GM23338 (cell line): ENCODE results near the gene NAA30. TPM values are rescaled to one million over a fixed set of nuclear protein-coding genes. Genes with fewer than 3 reads are reported as not detected.

ENCODE experiments used
- ATAC-seq: fragments of 200-7000 bp; cut with Tn5 transposase; 3 replicates; pipeline ENCODE4 v1.9.1; 2020
- DNase-seq: peaks from one replicate; pipeline ENCODE4 v3.0.0-alpha.2; 2015; ENCODE audit warnings: low spot score
- H2AFZ ChIP-seq: fragments of 200-600 bp; sonication (generic); 2 replicates; pipeline ENCODE4 v1.8.0; 2016; ENCODE audit warnings: antibody characterized with exemption, mild to moderate bottlenecking, moderate library complexity
- H3F3A ChIP-seq: fragments of 200-600 bp; sonication (generic); replicated peaks from 2 replicates; pipeline ENCODE4 v1.8.0; 2017; ENCODE audit warnings: antibody characterized with exemption, mixed run types, low read depth
- H3K27ac ChIP-seq: fragments of 200-600 bp; sonication (generic); 2 replicates; pipeline ENCODE4 v1.6.1; 2016; ENCODE audit warnings: low read depth
- H3K27me3 ChIP-seq: fragments of 200-600 bp; sonication (generic); 2 replicates; pipeline ENCODE4 v1.8.0; 2016; ENCODE audit warnings: mild to moderate bottlenecking, mixed run types, moderate library complexity; ENCODE audit not compliant: insufficient read depth
- H3K36me3 ChIP-seq: fragments of 200-600 bp; sonication (generic); 2 replicates; pipeline ENCODE4 v1.8.0; 2016; ENCODE audit warnings: mild to moderate bottlenecking; ENCODE audit not compliant: insufficient read depth
- H3K4me1 ChIP-seq: fragments of 200-600 bp; sonication (generic); 2 replicates; pipeline ENCODE4 v1.8.0; 2016; ENCODE audit warnings: mild to moderate bottlenecking, moderate library complexity; ENCODE audit not compliant: insufficient read depth
- H3K4me2 ChIP-seq: fragments of 200-600 bp; sonication (generic); 2 replicates; pipeline ENCODE4 v1.7.1; 2017; ENCODE audit warnings: mixed run types
- H3K4me3 ChIP-seq: fragments of 200-600 bp; sonication (generic); 2 replicates; pipeline ENCODE4 v1.6.1; 2016; ENCODE audit warnings: mixed run types
- H3K79me2 ChIP-seq: fragments of 200-600 bp; sonication (generic); replicated peaks from 2 replicates; pipeline ENCODE4 v1.8.0; 2017; ENCODE audit warnings: mild to moderate bottlenecking; ENCODE audit not compliant: insufficient read depth
- H3K9me2 ChIP-seq: fragments of 200-600 bp; sonication (generic); 2 replicates; pipeline ENCODE4 v1.8.0; 2017; ENCODE audit not compliant: insufficient read depth
- H4K20me1 ChIP-seq: fragments of 200-600 bp; sonication (generic); replicated peaks from 2 replicates; pipeline ENCODE4 v1.8.0; 2017; ENCODE audit warnings: mild to moderate bottlenecking; ENCODE audit not compliant: insufficient read depth
- H3K27ac Mint-ChIP-seq: 2 replicates; pipeline ENCODE4 v1.8.0; 2020; ENCODE audit warnings: inconsistent platforms, mild to moderate bottlenecking, moderate library complexity, mixed read lengths
- H3K27me3 Mint-ChIP-seq: 3 replicates; pipeline ENCODE4 v1.8.0; 2022; ENCODE audit warnings: low read depth, mild to moderate bottlenecking, moderate library complexity, mixed read lengths, inconsistent platforms; ENCODE audit not compliant: insufficient read depth, poor library complexity
- H3K36me3 Mint-ChIP-seq: 3 replicates; pipeline ENCODE4 v1.8.0; 2021; ENCODE audit warnings: low read depth, mild to moderate bottlenecking, inconsistent platforms, moderate library complexity, mixed read lengths
- H3K4me1 Mint-ChIP-seq: 3 replicates; pipeline ENCODE4 v1.8.0; 2020; ENCODE audit warnings: mild to moderate bottlenecking, inconsistent platforms, mixed read lengths
- H3K4me3 Mint-ChIP-seq: 3 replicates; pipeline ENCODE4 v1.8.0; 2021; ENCODE audit warnings: moderate library complexity, mild to moderate bottlenecking, inconsistent platforms, mixed read lengths
- H3K9me3 Mint-ChIP-seq: 3 replicates; pipeline ENCODE4 v1.8.0; 2020; ENCODE audit warnings: moderate library complexity, mild to moderate bottlenecking, inconsistent platforms, mixed read lengths
- EZH2 ChIP-seq: fragments of 200-600 bp; sonication (generic); IDR thresholded peaks from one replicate; pipeline ENCODE4 v1.8.0; 2017; ENCODE audit warnings: antibody characterized with exemption, mild to moderate bottlenecking, low read depth; ENCODE audit not compliant: unreplicated experiment
- EZH2phosphoT487 ChIP-seq: fragments of 200-600 bp; sonication (generic); IDR thresholded peaks from one replicate; pipeline ENCODE4 v1.8.1; 2018; ENCODE audit warnings: antibody characterized with exemption; ENCODE audit not compliant: unreplicated experiment
- JUNB ChIP-seq: IDR thresholded peaks from one replicate; pipeline ENCODE4 v1.6.1; 2016; ENCODE audit warnings: antibody characterized with exemption; ENCODE audit not compliant: unreplicated experiment
- REST ChIP-seq: IDR thresholded peaks from one replicate; pipeline ENCODE4 v1.6.1; 2018; ENCODE audit warnings: antibody characterized with exemption; ENCODE audit not compliant: unreplicated experiment
- ZNF114 ChIP-seq: fragments of 250-450 bp; sonication (Bioruptor Pico); IDR thresholded peaks from 2 replicates; pipeline ENCODE4 v1.5.0; 2020; ENCODE audit warnings: mild to moderate bottlenecking, moderate library complexity
- ZNF331 ChIP-seq: fragments of 250-450 bp; sonication (Bioruptor Pico); IDR thresholded peaks from 2 replicates; pipeline ENCODE4 v1.5.0; 2020; ENCODE audit warnings: low read depth, mild to moderate bottlenecking, moderate library complexity
- polyA plus RNA-seq: library from polyadenylated mRNA; unstranded; fragments of >200 nt; fragmentation: Nextera tagmentation; extraction: Ambion mirVana; gene quantifications from 2 replicates; pipeline ENCODE4 v1.2.1, GENCODE V29; 2016
- total RNA-seq: library from RNA; depleted of rRNA; stranded (reverse); fragments of >200 nt; shearing (Covaris generic); gene quantifications from 2 replicates; pipeline ENCODE4 v1.2.3, GENCODE V29; 2014
- TF ChIP-seq, protein P1 (sequence below): fragments of 250-450 bp; sonication (Bioruptor Pico); IDR thresholded peaks from 2 replicates; pipeline ENCODE4 v1.5.0; 2020; ENCODE audit warnings: mild to moderate bottlenecking, moderate library complexity
- TF ChIP-seq, protein P2 (sequence below): IDR thresholded peaks from 2 replicates; pipeline ENCODE4 v1.6.1; 2016; ENCODE audit warnings: antibody characterized with exemption

The NAA30 gene
- total and polyA plus RNA-seq, 2 experiments from 2014 or later = 7.5 to 27.1 TPM

- no peaks in the 10 kb centered on the region; the same call in 2 of the 3 replicates for H3K9me3 Mint-ChIP-seq
- ATAC-seq (no peak), DNase-seq (no peak)
- H3F3A ChIP-seq = no peaks in the 10 kb centered on the region
- peak overlapping the region; percentile 91 for H3K4me3 ChIP-seq
- H3K27ac ChIP-seq = no peak overlapping the region
- no peaks in the 10 kb centered on the region for H3K9me2 ChIP-seq
- H3K36me3 Mint-ChIP-seq = peaks cover 14% of the 10 kb centered on the region; the same call in 2 of the 3 replicates
- no peaks in the 10 kb centered on the region for H3K36me3 ChIP-seq
- H3K4me1 Mint-ChIP-seq = peaks cover 27% of the 10 kb centered on the region
- no peak overlapping the region for H3K27ac Mint-ChIP-seq
- peaks cover 18% of the 10 kb centered on the region for H3K4me1 ChIP-seq
- no peaks in the 10 kb centered on the region for H3K27me3 ChIP-seq
- no peaks in the 10 kb centered on the region for H3K27me3 Mint-ChIP-seq
- peak overlapping the region; percentile 93 for H3K4me3 Mint-ChIP-seq
- H3K79me2 ChIP-seq = peaks cover 54% of the 10 kb centered on the region
- H4K20me1 ChIP-seq = peaks cover 17% of the 10 kb centered on the region; the same call in 1 of the 2 replicates
- no peak overlapping the region; the same call in 1 of the 2 replicates for H2AFZ ChIP-seq
- H3K4me2 ChIP-seq = peak overlapping the region; percentile 93
- no peak for TF ChIP-seq ZNF114
- no peak for TF ChIP-seq JUNB
- TF ChIP-seq REST = no peak
- TF ChIP-seq ZNF331 (CRISPR knock-in tag) = no peak
- TF ChIP-seq, protein P1, sequence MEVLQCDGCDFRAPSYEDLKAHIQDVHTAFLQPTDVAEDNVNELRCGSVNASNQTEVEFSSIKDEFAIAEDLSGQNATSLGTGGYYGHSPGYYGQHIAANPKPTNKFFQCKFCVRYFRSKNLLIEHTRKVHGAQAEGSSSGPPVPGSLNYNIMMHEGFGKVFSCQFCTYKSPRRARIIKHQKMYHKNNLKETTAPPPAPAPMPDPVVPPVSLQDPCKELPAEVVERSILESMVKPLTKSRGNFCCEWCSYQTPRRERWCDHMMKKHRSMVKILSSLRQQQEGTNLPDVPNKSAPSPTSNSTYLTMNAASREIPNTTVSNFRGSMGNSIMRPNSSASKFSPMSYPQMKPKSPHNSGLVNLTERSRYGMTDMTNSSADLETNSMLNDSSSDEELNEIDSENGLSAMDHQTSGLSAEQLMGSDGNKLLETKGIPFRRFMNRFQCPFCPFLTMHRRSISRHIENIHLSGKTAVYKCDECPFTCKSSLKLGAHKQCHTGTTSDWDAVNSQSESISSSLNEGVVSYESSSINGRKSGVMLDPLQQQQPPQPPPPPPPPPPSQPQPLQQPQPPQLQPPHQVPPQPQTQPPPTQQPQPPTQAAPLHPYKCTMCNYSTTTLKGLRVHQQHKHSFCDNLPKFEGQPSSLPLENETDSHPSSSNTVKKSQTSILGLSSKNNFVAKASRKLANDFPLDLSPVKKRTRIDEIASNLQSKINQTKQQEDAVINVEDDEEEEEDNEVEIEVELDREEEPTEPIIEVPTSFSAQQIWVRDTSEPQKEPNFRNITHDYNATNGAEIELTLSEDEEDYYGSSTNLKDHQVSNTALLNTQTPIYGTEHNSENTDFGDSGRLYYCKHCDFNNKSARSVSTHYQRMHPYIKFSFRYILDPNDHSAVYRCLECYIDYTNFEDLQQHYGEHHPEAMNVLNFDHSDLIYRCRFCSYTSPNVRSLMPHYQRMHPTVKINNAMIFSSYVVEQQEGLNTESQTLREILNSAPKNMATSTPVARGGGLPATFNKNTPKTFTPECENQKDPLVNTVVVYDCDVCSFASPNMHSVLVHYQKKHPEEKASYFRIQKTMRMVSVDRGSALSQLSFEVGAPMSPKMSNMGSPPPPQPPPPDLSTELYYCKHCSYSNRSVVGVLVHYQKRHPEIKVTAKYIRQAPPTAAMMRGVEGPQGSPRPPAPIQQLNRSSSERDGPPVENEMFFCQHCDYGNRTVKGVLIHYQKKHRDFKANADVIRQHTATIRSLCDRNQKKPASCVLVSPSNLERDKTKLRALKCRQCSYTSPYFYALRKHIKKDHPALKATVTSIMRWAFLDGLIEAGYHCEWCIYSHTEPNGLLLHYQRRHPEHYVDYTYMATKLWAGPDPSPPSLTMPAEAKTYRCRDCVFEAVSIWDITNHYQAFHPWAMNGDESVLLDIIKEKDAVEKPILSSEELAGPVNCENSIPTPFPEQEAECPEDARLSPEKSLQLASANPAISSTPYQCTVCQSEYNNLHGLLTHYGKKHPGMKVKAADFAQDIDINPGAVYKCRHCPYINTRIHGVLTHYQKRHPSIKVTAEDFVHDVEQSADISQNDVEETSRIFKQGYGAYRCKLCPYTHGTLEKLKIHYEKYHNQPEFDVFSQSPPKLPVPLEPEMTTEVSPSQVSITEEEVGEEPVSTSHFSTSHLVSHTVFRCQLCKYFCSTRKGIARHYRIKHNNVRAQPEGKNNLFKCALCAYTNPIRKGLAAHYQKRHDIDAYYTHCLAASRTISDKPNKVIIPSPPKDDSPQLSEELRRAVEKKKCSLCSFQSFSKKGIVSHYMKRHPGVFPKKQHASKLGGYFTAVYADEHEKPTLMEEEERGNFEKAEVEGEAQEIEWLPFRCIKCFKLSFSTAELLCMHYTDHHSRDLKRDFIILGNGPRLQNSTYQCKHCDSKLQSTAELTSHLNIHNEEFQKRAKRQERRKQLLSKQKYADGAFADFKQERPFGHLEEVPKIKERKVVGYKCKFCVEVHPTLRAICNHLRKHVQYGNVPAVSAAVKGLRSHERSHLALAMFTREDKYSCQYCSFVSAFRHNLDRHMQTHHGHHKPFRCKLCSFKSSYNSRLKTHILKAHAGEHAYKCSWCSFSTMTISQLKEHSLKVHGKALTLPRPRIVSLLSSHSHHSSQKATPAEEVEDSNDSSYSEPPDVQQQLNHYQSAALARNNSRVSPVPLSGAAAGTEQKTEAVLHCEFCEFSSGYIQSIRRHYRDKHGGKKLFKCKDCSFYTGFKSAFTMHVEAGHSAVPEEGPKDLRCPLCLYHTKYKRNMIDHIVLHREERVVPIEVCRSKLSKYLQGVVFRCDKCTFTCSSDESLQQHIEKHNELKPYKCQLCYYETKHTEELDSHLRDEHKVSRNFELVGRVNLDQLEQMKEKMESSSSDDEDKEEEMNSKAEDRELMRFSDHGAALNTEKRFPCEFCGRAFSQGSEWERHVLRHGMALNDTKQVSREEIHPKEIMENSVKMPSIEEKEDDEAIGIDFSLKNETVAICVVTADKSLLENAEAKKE = no peak
- no peak for TF ChIP-seq EZH2phosphoT487
- TF ChIP-seq, protein P2, sequence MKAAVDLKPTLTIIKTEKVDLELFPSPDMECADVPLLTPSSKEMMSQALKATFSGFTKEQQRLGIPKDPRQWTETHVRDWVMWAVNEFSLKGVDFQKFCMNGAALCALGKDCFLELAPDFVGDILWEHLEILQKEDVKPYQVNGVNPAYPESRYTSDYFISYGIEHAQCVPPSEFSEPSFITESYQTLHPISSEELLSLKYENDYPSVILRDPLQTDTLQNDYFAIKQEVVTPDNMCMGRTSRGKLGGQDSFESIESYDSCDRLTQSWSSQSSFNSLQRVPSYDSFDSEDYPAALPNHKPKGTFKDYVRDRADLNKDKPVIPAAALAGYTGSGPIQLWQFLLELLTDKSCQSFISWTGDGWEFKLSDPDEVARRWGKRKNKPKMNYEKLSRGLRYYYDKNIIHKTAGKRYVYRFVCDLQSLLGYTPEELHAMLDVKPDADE = no peak
- TF ChIP-seq EZH2 = no peak
These were observed 1.3 kb downstream of the NAA30 start for GRCh38 chr14:57391517-57392195.
